Camera-type eye (tissue), 1 donor: Measurements from ENCODE around the gene ESPNL. TPM values are rescaled to one million over a fixed set of nuclear protein-coding genes. Genes with fewer than 3 reads are reported as not detected.

Experiments used
- total RNA-seq: library from RNA; depleted of rRNA; stranded (reverse); fragments of >200 nt; gene quantifications from one replicate; pipeline ENCODE4 v1.2.3, GENCODE V29; 2014

ESPNL gene, protein sequence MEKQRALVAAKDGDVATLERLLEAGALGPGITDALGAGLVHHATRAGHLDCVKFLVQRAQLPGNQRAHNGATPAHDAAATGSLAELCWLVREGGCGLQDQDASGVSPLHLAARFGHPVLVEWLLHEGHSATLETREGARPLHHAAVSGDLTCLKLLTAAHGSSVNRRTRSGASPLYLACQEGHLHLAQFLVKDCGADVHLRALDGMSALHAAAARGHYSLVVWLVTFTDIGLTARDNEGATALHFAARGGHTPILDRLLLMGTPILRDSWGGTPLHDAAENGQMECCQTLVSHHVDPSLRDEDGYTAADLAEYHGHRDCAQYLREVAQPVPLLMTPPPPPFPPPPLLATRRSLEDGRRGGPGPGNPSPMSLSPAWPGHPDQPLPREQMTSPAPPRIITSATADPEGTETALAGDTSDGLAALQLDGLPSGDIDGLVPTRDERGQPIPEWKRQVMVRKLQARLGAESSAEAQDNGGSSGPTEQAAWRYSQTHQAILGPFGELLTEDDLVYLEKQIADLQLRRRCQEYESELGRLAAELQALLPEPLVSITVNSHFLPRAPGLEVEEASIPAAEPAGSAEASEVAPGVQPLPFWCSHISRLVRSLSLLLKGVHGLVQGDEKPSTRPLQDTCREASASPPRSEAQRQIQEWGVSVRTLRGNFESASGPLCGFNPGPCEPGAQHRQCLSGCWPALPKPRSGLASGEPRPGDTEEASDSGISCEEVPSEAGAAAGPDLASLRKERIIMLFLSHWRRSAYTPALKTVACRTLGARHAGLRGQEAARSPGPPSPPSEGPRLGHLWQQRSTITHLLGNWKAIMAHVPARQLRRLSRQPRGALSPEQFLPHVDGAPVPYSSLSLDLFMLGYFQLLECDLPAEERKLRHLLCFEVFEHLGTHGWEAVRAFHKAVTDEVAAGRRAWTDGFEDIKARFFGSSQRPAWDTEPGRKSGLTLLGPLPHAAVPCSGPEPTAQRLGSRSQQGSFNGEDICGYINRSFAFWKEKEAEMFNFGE
- total RNA-seq: 1.2 TPM

DNA sequence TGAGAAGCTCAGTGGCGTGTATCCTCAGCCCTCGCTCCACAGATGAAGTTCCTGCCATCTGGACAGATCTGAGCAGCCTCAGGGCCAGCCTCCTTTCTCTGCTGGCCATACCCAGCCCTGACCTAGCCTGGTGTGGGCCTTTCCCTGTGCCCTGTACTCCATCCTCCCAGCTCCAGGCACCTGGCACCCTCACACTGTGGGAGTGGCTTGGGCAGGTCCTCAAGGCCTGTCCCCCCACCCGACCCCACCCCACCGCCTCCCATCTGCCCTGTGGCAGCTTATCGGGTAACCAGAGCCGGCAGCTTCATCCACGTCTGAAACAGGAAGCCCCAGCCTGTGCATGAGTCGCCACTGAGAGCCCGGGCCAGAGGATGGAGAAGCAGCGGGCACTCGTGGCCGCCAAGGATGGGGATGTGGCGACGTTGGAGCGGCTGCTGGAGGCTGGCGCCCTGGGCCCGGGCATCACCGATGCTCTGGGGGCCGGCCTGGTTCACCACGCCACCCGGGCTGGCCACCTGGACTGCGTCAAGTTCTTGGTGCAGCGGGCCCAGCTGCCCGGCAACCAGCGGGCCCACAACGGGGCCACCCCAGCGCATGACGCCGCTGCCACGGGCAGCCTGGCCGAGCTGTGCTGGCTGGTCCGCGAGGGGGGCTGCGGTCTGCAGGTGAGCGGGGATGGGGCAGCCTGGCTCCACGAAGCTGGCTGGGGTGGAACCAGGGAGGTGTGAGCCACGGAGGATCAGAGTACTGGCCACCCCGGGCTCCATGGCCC lies at the start of gene ESPNL:
Gene ESPNL (plus strand): TSS at position 292 of the 772 bp plus-strand sequence. CDS start 80 bp downstream, at position 372.

DNA sequence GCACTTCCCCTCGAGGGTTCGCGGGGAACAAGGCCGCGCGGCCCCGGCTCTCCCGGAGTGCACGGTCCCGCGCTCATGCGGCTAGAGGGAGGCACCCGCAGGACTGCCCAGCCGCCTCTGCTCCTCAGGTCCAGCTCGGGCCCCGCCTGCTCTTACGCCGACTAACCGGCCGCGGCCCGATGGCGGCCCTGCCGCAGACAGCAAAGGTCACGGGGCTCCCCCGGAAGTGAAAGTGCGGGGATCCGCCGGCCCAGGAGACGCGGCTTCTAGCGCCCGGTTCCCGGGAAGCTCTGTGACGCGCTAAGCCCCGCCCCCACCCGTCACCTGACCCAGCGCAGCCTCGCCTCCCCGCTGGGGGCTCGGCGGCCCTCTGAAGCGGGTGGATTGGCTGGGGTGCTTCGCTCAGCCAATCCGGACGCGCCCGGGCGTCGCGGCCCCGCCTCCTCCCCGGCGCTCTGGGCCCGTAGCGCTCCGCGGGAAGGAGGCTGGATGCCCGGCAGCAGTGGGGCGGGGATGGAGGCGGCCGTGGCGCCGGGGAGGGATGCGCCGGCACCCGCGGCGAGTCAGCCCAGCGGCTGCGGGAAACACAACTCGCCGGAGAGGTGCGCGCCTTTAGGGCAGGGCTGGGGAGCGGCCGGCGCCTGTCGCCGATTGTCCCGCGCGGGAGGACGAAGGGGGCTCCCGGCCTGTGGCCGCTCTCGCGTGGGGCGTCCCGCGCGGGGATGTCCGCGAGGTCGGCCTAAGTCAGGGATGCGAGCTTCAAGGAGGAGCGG lies 39.4 kb upstream of the ESPNL start, which contains the start of gene SCLY:
Gene SCLY (plus strand): TSS at position 460 of the 773 bp plus-strand sequence. CDS start 54 bp downstream, at position 514.

DNA sequence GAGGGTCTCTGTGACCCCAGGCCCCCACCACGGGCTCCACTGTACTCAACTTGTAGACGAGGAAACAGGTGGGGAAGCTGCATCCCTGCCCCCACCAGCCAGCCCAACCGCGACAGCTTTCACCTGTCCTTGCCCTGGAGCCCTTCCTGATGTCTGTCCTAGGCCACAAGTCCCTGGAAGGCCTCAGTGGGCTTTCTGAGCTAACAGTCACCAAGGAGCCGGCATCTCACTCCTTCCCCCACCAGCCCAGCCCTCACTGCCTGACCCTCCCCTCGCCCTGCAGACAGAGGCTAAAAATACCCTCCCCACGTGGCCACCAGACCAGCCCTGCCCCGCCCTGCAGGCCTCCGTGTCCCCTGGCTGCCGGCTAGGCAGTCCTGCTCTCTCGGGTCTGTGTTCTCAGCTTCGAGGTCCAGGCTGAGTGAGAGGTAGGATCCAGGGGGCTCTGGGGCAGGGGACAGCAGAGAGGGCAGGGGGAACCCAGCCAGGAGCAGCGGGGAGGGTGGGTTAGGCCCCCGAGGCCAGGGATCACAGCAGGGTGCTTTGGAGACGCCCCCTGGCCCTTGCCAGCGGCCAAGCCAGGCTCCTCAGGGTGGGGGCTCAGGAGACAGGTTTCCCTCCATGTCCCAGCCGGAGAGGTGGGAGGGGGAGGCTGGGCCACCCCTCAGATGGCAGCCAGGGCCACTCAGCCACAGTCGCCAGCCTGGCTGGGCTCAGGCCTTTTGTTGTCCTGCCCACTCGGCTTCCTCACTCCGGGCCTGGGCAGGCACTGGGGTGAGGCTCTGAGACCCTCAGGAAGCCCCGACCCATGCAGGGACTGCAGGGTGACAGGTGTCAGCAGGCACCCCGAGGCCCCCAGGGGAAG lies 38.4 kb downstream of the ESPNL start, which contains the start of gene KLHL30:
Gene KLHL30 (plus strand): TSS at position 338 of the 865 bp plus-strand sequence. CDS start 2,087 bp downstream, outside the sequence.

DNA sequence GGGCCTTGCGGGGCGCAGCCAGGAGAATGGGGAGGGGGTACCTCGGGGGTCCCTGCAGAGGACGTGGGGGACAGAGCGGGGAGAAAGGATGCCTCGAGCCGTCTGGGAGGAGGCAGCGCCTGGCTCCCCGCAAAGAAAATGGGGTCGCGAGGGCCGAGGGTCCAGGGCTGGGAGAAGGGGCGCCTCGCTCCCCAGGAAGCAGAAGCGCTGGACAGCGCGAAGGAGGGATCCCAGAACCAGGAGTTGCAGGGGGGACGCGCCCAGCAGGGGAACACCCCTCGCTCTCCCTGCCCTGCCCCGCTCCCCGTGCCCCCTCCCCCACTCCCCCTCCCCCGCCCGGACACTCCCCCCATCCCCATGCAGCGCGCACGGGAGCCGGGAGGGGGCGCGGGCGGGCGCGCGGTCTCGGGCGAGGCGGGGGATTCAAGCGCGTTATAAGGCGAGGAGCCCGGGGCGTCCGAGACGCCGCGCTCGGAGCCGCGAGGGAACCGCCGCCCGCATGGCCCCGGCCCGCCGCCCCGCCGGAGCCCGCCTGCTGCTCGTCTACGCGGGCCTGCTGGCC lies 58.5 kb downstream of the ESPNL start, which contains the start of gene ERFE:
Gene ERFE (plus strand): TSS at position 462 of the 562 bp plus-strand sequence. CDS start 38 bp downstream, at position 500.

Other genes starting within 250 kb of the ESPNL start
- gene RAMP1, start 240.7 kb upstream of the ESPNL start, total RNA-seq: 6.9 TPM
- gene UBE2F, start 133.3 kb upstream of the ESPNL start, total RNA-seq: 62.1 TPM
- 17.4 TPM for gene SCLY, start 39.3 kb upstream of the ESPNL start, total RNA-seq
- 2.7 TPM for gene KLHL30, start 38.3 kb downstream of the ESPNL start, total RNA-seq
- 1.4 TPM for gene ERFE, start 58.6 kb downstream of the ESPNL start, total RNA-seq
- 38.9 TPM for gene ILKAP, start 103.4 kb downstream of the ESPNL start, total RNA-seq
- gene HES6, start 139.7 kb downstream of the ESPNL start, total RNA-seq: 59.3 TPM
- 18.4 TPM for gene PER2, start 188.3 kb downstream of the ESPNL start, total RNA-seq
- gene TRAF3IP1, start 220.2 kb downstream of the ESPNL start, total RNA-seq: 19.4 TPM